GM19468 (cell line): ENCODE measurements around the gene AFAP1.

ENCODE experiments used
- ATAC-seq: cut with Tn5 transposase; IDR thresholded peaks from one replicate; pipeline ENCODE4 v1.9.1; 2021; ENCODE audit warnings: mild to moderate bottlenecking, moderate library complexity, moderate number of reproducible peaks; ENCODE audit not compliant: unreplicated experiment; ENCODE audit errors: extremely low read depth

AFAP1 gene

GRCh38 chr4:7812231-7812857 is 127.3 kb downstream of the AFAP1 start:
- no peak for ATAC-seq

- ATAC-seq: no peak
These were observed 128.0 kb downstream of the AFAP1 start for GRCh38 chr4:7811536-7812191.

GRCh38 chr4:7810783-7811535 is 128.7 kb downstream of the AFAP1 start:
- no peak for ATAC-seq

- ATAC-seq: no peak
These were observed 130.9 kb downstream of the AFAP1 start for GRCh38 chr4:7808752-7809151.

- ATAC-seq: no peak
These were observed 131.5 kb downstream of the AFAP1 start for GRCh38 chr4:7808181-7808580.

GRCh38 chr4:7807351-7807921 is 132.2 kb downstream of the AFAP1 start:
- no peak for ATAC-seq

- no peak for ATAC-seq
These were observed 133.1 kb downstream of the AFAP1 start for GRCh38 chr4:7806338-7807090.

GRCh38 chr4:7805533-7806337 is 133.9 kb downstream of the AFAP1 start:
- no peak for ATAC-seq

GRCh38 chr4:7804756-7805385 is 134.8 kb downstream of the AFAP1 start:
- ATAC-seq: no peak

- ATAC-seq: no peak
These were observed 135.5 kb downstream of the AFAP1 start for GRCh38 chr4:7803992-7804755.

- ATAC-seq: no peak
These were observed 136.3 kb downstream of the AFAP1 start for GRCh38 chr4:7803371-7803770.

GRCh38 chr4:7802093-7802726 is 137.5 kb downstream of the AFAP1 start:
- ATAC-seq: peak; percentile 68

GRCh38 chr4:7801641-7802040 is 138.0 kb downstream of the AFAP1 start:
- ATAC-seq: no peak

GRCh38 chr4:7801001-7801400 is 138.7 kb downstream of the AFAP1 start:
- no peak for ATAC-seq

- no peak for ATAC-seq
These were observed 139.3 kb downstream of the AFAP1 start for GRCh38 chr4:7800410-7800809.

- ATAC-seq: no peak
These were observed 139.9 kb downstream of the AFAP1 start for GRCh38 chr4:7799736-7800135.

GRCh38 chr4:7799306-7799705 is 140.4 kb downstream of the AFAP1 start:
- no peak for ATAC-seq
